Colonic mucosa (tissue), 4 donors: Measurements from ENCODE around the gene CHST14. TPM values are rescaled to one million over a fixed set of nuclear protein-coding genes. Genes with fewer than 3 reads are reported as not detected.
"Not testable (repeated sequence)": the region's sequence is repeated elsewhere in the genome, so short reads cannot be mapped to it uniquely, and the experiment has no call there.

Experiments used
- DNase-seq: peaks from one replicate; pipeline ENCODE4 v3.0.0-alpha.2; 2020
- H3K27ac ChIP-seq: fragments of 200-600 bp; one replicate; pipeline ENCODE4 v1.8.0; 2021
- H3K27me3 ChIP-seq: fragments of 200-600 bp; one replicate; pipeline ENCODE4 v1.8.0; 2021
- H3K36me3 ChIP-seq: fragments of 200-600 bp; one replicate; pipeline ENCODE4 v1.8.0; 2021
- H3K4me1 ChIP-seq: fragments of 200-600 bp; one replicate; pipeline ENCODE4 v1.8.0; 2021; ENCODE audit warnings: mild to moderate bottlenecking
- H3K4me3 ChIP-seq: fragments of 200-600 bp; one replicate; pipeline ENCODE4 v1.8.0; 2021
- H3K9ac ChIP-seq, 2 donors: one replicate each; pipeline ENCODE4 v1.7.0; 2013; ENCODE audit warnings: control low read depth in 2 of 2, low read depth in 2 of 2, low read length in 2 of 2
- H3K9me3 ChIP-seq: fragments of 200-600 bp; one replicate; pipeline ENCODE4 v1.8.0; 2021
- CTCF ChIP-seq: fragments of 200-600 bp; IDR thresholded peaks from one replicate; pipeline ENCODE4 v1.8.0; 2022; ENCODE audit warnings: antibody characterized with exemption, mild to moderate bottlenecking
- intact Hi-C: fragments of 100-400 bp; cut with DNase I; formaldehyde crosslinking; loops from one replicate; pipeline ENCODE4 v1.14.1; 2022
- total RNA-seq, 2 donors: library from RNA; stranded (reverse); fragmentation: NEBNext Ultra II Directional in 1 of 2; extraction: Animal tissue kit (Norgen Biotek cat#: 25700) in 1 of 2; gene quantifications; one replicate each; pipeline ENCODE4 v1.2.1, GENCODE V29; 2021
- donor health status: healthy.
- donor health status: DM: no; HTN: no; CAD: no.
- donor health status: DM: no; HTN: no; CAD: no.

CHST14 gene
- total RNA-seq, 2 donors from 2014 or later: 3.9 to 4.5 TPM

- DNase-seq: no peak
- Histone ChIP-seq H3K27me3 (no peaks in the 10 kb centered on the region), H3K9me3 (no peaks in the 10 kb centered on the region), H3K4me1 (peaks cover 25% of the 10 kb centered on the region), H3K4me3 (no peak overlapping the region), H3K27ac (no peak overlapping the region), H3K36me3 (no peaks in the 10 kb centered on the region), H3K9ac (no peak overlapping the region)
- no peak for TF ChIP-seq CTCF
- intact Hi-C loops: no loop called here
Measured at GRCh38 chr15:40448354-40448753, 22.4 kb upstream of the CHST14 start.

GRCh38 chr15:40449275-40449674 is 21.5 kb upstream of the CHST14 start:
- Histone ChIP-seq H3K27ac (no peak overlapping the region), H3K9me3 (no peaks in the 10 kb centered on the region), H3K9ac (no peak overlapping the region), H3K27me3 (no peaks in the 10 kb centered on the region), H3K36me3 (no peaks in the 10 kb centered on the region), H3K4me1 (peaks cover 25% of the 10 kb centered on the region), H3K4me3 (no peak overlapping the region)
- DNase-seq: no peak
- intact Hi-C loops: no loop called here
- no peak for TF ChIP-seq CTCF

- H3K36me3 ChIP-seq: no peaks in the 10 kb centered on the region
- H3K27ac ChIP-seq: no peak overlapping the region
- H3K4me1 ChIP-seq: peaks cover 25% of the 10 kb centered on the region
- H3K27me3 ChIP-seq: no peaks in the 10 kb centered on the region
- DNase-seq: no peak
- TF ChIP-seq CTCF: no peak
- intact Hi-C loops: no loop called here
- peak overlapping the region in 1 of 2 donors; percentile 7 for H3K9ac ChIP-seq
- H3K9me3 ChIP-seq: no peaks in the 10 kb centered on the region
- no peak overlapping the region for H3K4me3 ChIP-seq
Measured at GRCh38 chr15:40450047-40450446, 20.7 kb upstream of the CHST14 start.

- intact Hi-C loops: no loop called here
- no peak for DNase-seq
Measured at GRCh38 chr15:40451527-40452158, 19.1 kb upstream of the CHST14 start.

GRCh38 chr15:40452296-40453090 is 18.3 kb upstream of the CHST14 start:
- intact Hi-C loops: no loop called here
- Histone ChIP-seq H3K4me1 (peaks cover 20% of the 10 kb centered on the region), H3K27ac (no peak overlapping the region)

More at GRCh38 chr15:40451527-40452158, 19.1 kb upstream of the CHST14 start:
- H3K9me3 ChIP-seq: no peaks in the 10 kb centered on the region
- H3K9ac ChIP-seq: peak overlapping the region in 1 of 2 donors; percentile 27
- no peak overlapping the region for H3K27ac ChIP-seq
- TF ChIP-seq CTCF: no peak
- H3K36me3 ChIP-seq: no peaks in the 10 kb centered on the region
- H3K27me3 ChIP-seq: no peaks in the 10 kb centered on the region
- peaks cover 20% of the 10 kb centered on the region for H3K4me1 ChIP-seq
- H3K4me3 ChIP-seq: no peak overlapping the region

GRCh38 chr15:40453941-40454340 is 16.8 kb upstream of the CHST14 start:
- H3K27me3 ChIP-seq, H3K36me3 ChIP-seq, H3K4me3 ChIP-seq, H3K27ac ChIP-seq, intact Hi-C loops, H3K9ac ChIP-seq, H3K9me3 ChIP-seq, DNase-seq: not testable (repeated sequence)
- peaks cover 20% of the 10 kb centered on the region for H3K4me1 ChIP-seq

More at GRCh38 chr15:40452296-40453090, 18.3 kb upstream of the CHST14 start:
- no peak for TF ChIP-seq CTCF
- DNase-seq: no peak
- Histone ChIP-seq H3K9me3 (no peaks in the 10 kb centered on the region), H3K27me3 (no peaks in the 10 kb centered on the region), H3K4me3 (no peak overlapping the region), H3K36me3 (no peaks in the 10 kb centered on the region), H3K9ac (peak overlapping the region; percentile 24 to 27)
